PC-3 (cell line): Measurements from ENCODE around the gene PAM16.

Source experiments
- EZH2 ChIP-seq: fragments of 300-600 bp; sonication (generic); IDR thresholded peaks from one replicate; pipeline ENCODE4 v1.6.1; 2017; ENCODE audit warnings: antibody characterized with exemption, mild to moderate bottlenecking, low read length; ENCODE audit not compliant: unreplicated experiment
- TF ChIP-seq, protein P1 (sequence below): fragments of 300-600 bp; sonication (generic); conservative IDR thresholded peaks from 2 replicates; pipeline ENCODE4 v1.5.1; 2017; ENCODE audit warnings: antibody characterized with exemption, low read depth, mild to moderate bottlenecking, low read length

DNA sequence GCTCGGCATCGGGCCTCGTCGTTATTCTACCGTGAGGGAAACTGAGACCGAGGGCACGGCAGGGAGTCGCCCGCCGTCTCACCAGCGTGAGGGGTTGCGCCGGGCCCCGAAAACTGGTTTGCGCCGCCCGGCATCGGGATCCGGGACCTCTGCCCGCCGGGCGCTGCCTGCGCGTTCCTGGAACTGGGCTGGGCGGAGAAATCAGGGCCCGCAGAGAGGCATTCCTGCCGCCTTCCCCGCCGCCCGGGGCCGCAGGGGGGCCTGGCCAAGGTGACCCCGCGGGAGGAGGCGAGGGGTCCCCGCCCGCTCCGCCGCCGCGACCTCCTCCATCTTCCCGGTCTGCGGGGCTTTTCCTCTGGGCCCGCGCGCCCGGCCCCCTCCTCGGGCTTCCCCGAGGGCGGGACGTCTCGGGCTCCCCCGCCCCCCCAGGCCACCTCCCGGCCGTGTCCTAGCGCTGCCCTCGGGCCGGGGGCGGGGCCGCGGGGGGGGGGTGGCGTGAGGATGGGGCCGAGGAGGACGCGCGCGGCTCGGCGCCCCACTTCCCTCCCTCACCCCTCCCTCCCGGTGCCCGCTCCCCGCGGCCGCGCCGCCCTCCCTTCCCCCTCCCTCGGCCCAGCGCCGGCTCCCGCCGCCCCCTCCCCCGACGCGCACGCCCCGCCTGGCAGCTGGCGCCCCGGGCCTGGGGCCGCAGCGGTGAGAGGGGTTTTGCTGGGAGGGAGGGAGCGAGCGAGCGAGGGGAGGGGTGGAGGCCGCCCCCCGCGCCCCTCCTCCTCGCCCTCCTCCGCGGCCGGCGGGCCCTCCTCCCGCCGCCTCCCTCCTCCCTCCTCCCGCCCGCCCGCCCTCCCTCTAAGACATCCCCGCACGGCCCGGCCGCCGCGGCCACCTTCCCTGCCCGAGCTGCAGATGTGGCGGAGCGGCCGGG lies 35.7 kb downstream of the PAM16 start, which contains the start of gene GLIS2:
- TF ChIP-seq, protein P1, sequence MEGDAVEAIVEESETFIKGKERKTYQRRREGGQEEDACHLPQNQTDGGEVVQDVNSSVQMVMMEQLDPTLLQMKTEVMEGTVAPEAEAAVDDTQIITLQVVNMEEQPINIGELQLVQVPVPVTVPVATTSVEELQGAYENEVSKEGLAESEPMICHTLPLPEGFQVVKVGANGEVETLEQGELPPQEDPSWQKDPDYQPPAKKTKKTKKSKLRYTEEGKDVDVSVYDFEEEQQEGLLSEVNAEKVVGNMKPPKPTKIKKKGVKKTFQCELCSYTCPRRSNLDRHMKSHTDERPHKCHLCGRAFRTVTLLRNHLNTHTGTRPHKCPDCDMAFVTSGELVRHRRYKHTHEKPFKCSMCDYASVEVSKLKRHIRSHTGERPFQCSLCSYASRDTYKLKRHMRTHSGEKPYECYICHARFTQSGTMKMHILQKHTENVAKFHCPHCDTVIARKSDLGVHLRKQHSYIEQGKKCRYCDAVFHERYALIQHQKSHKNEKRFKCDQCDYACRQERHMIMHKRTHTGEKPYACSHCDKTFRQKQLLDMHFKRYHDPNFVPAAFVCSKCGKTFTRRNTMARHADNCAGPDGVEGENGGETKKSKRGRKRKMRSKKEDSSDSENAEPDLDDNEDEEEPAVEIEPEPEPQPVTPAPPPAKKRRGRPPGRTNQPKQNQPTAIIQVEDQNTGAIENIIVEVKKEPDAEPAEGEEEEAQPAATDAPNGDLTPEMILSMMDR, result no peak
- TF ChIP-seq EZH2, result no peak
